GM13976 (cell line): ENCODE results near the gene OR4C13.
"Not testable (repeated sequence)": the region's sequence is repeated elsewhere in the genome, so short reads cannot be mapped to it uniquely, and the experiment has no call there.

ENCODE experiments used
- DNase-seq: peaks from one replicate; pipeline ENCODE4 v3.0.0; 2012; ENCODE audit warnings: low spot score
- CTCF ChIP-seq: IDR thresholded peaks from 2 replicates; pipeline ENCODE4 v1.5.1; 2012; ENCODE audit warnings: borderline replicate concordance, mild to moderate bottlenecking; ENCODE audit not compliant: insufficient read depth; ENCODE audit errors: extremely low read depth, missing control alignments, control extremely low read depth
- in situ Hi-C: fragments of 300-500 bp; cut with MboI; formaldehyde crosslinking; loops from one replicate; pipeline ENCODE4 v1.12.0; 2022; ENCODE audit warnings: low sequenced_read_pairs, mixed read lengths, inconsistent platforms; ENCODE audit not compliant: unreplicated experiment

Gene OR4C13

GRCh38 chr11:49952091-49952490 is at the start of gene OR4C13:
Gene OR4C13, plus strand, starts transcription at chr11:49952391. Its CDS starts 32 bp downstream, at chr11:49952423.
- in situ Hi-C loops, result no loop called here
- DNase-seq, result no peak
- no peak for TF ChIP-seq CTCF

- in situ Hi-C loops, DNase-seq: not testable (repeated sequence)
Observed at GRCh38 chr11:49911516-49911915, 40.7 kb upstream of the OR4C13 start.

GRCh38 chr11:49948701-49949100 is 3.5 kb upstream of the OR4C13 start:
- DNase-seq, in situ Hi-C loops: not testable (repeated sequence)

GRCh38 chr11:49973439-49973838 is 21.2 kb downstream of the OR4C13 start:
- in situ Hi-C loops, result not testable (repeated sequence)

GRCh38 chr11:49982435-49982834 is 30.2 kb downstream of the OR4C13 start, which contains the start of gene OR4C12:
Gene OR4C12, minus strand, starts transcription at chr11:49982535. Its CDS starts 34 bp downstream, at chr11:49982501.
- DNase-seq, in situ Hi-C loops: not testable (repeated sequence)

More at GRCh38 chr11:49973439-49973838, 21.2 kb downstream of the OR4C13 start:
- DNase-seq, result not testable (repeated sequence)

GRCh38 chr11:49995565-49995964 is 43.4 kb downstream of the OR4C13 start:
- in situ Hi-C loops, result no loop called here
- TF ChIP-seq CTCF, result peak; percentile 43
- no peak for DNase-seq
